Spleen (tissue), 7 donors: ENCODE data around the gene FAM83G.

Experiments used
- CTCF ChIP-seq, 11 experiments: fragments of 200-600 bp in 7 of 11; fragments of 450-650 bp in 4 of 11; sonication (generic) in 4 of 11; IDR thresholded peaks in 8 of 11; conservative IDR thresholded peaks in 3 of 11; 1 replicate in 7 of 11; 2 replicates in 4 of 11; pipeline versions ENCODE4 v1.4.0 to v1.8.0; 2016 to 2021; ENCODE audit warnings: antibody characterized with exemption in 11 of 11, inconsistent platforms in 4 of 11, mild to moderate bottlenecking in 1 of 11
- POLR2A ChIP-seq, 3 donors: fragments of 450-650 bp; IDR thresholded peaks; one replicate each; pipeline ENCODE4 v1.5.1; 2017; ENCODE audit warnings: antibody characterized with exemption in 3 of 3, mild to moderate bottlenecking in 1 of 3
- donor health status: DM: no; HTN: no; CAD: no; lungs with moderate emphysema.
- donor health status: DM: no; HTN: no; CAD: no.
- donor health status: DM: no; HTN: no; CAD: no.

- TF ChIP-seq CTCF (IDR thresholded peaks at IDR 0.05 in 8 of 11, conservative IDR thresholded peaks at IDR 0.05 in 3 of 11) (no peak), POLR2A (IDR thresholded peaks at IDR 0.05) (no peak)
Measured at GRCh38 chr17:18965530-18966236, 38.9 kb downstream of the FAM83G start.
